Esophagus muscularis mucosa (tissue), 4 donors: ENCODE measurements around the gene MFAP5. TPM values are rescaled to one million over a fixed set of nuclear protein-coding genes. Genes with fewer than 3 reads are reported as not detected.

ENCODE experiments used
- DNase-seq: peaks from one replicate; pipeline ENCODE4 v3.0.0-alpha.2; 2017; ENCODE audit errors: extremely low spot score
- H3K27ac ChIP-seq, 4 donors: fragments of 200-600 bp; sonication (generic); replicated peaks in 1 of 4; 1 replicate in 3 of 4; 2 replicates in 1 of 4; pipeline ENCODE4 v1.5.1; 2016 to 2019; ENCODE audit warnings: mild to moderate bottlenecking in 1 of 4
- H3K27me3 ChIP-seq, 4 donors: fragments of 200-600 bp; sonication (generic); one replicate each; pipeline versions ENCODE4 v1.5.1 to v1.6.0; 2016 to 2019
- H3K36me3 ChIP-seq, 4 donors: fragments of 200-600 bp; sonication (generic); one replicate each; pipeline ENCODE4 v1.5.1; 2016 to 2019
- H3K4me1 ChIP-seq, 4 donors: fragments of 200-600 bp; sonication (generic); one replicate each; pipeline ENCODE4 v1.5.1; 2016 to 2019
- H3K4me3 ChIP-seq, 4 donors: fragments of 200-600 bp; sonication (generic); 1 replicate in 2 of 4; 2 replicates in 2 of 4; pipeline ENCODE4 v1.5.1; 2016 to 2019; ENCODE audit warnings: mild to moderate bottlenecking in 4 of 4, moderate library complexity in 1 of 4
- H3K9me3 ChIP-seq, 4 donors: fragments of 200-600 bp; sonication (generic); 1 replicate in 3 of 4; 2 replicates in 1 of 4; pipeline ENCODE4 v1.5.1; 2016 to 2019
- CTCF ChIP-seq, 3 experiments: fragments of 200-600 bp in 2 of 3; fragments of 450-650 bp in 1 of 3; sonication (generic) in 2 of 3; IDR thresholded peaks; one replicate each; pipeline ENCODE4 v1.5.1; 2017 to 2019; ENCODE audit warnings: antibody characterized with exemption in 3 of 3, mild to moderate bottlenecking in 2 of 3, moderate library complexity in 1 of 3
- EP300 ChIP-seq: sonication (generic); formaldehyde crosslinking; IDR thresholded peaks from one replicate; pipeline ENCODE4 v1.6.1; 2017; ENCODE audit warnings: antibody characterized with exemption
- POLR2A ChIP-seq: fragments of 450-650 bp; IDR thresholded peaks from one replicate; pipeline ENCODE4 v1.6.1; 2017; ENCODE audit warnings: antibody characterized with exemption, moderate library complexity, mild to moderate bottlenecking, low read depth
- POLR2AphosphoS5 ChIP-seq, 2 donors: sonication (generic); formaldehyde crosslinking; IDR thresholded peaks; one replicate each; pipeline ENCODE4 v1.6.1; 2017; ENCODE audit warnings: antibody characterized with exemption in 2 of 2
- WGBS: methylation state at CpG from one replicate; pipeline ENCODE4 v1.1.5; 2018; 5-methylcytosine and 5-hydroxymethylcytosine counted together
- intact Hi-C: fragments of 100-400 bp; cut with DNase I; formaldehyde crosslinking; loops from one replicate; pipeline ENCODE4 v1.15.1; 2023
- total RNA-seq, 4 donors: library from RNA; depleted of rRNA; stranded (reverse); fragments of >200 nt; gene quantifications; one replicate each; pipeline versions ENCODE4 v1.1.0 to v1.2.1, GENCODE V29; 2016

Gene MFAP5
- total RNA-seq, 4 donors from 2014 or later = 94.7 to 252 (median 177) TPM

GRCh38 chr12:8661751-8662150 lies 875 bp downstream of the MFAP5 start:
- peak overlapping the region; percentile 26 to 45 (median 32) for H3K4me3 ChIP-seq
- peaks cover 0 to 4% (median 0%) of the 10 kb centered on the region in 4 donors for H3K4me1 ChIP-seq
- WGBS = 64% methylated on average over 3 of the region's 3 CpGs
- TF ChIP-seq CTCF (IDR thresholded peaks at IDR 0.05) (no peak), POLR2A (no peak), EP300 (no peak), POLR2AphosphoS5 (IDR thresholded peaks at IDR 0.05) (no peak)
- H3K27me3 ChIP-seq = no peaks in the 10 kb centered on the region
- no peaks in the 10 kb centered on the region for H3K9me3 ChIP-seq
- no peaks in the 10 kb centered on the region for H3K36me3 ChIP-seq
- DNase-seq = no peak
- intact Hi-C loops = no loop called here
- H3K27ac ChIP-seq = peak overlapping the region; percentile 30 to 67 (median 42)

GRCh38 chr12:8661016-8661415 lies 1.6 kb downstream of the MFAP5 start:
- intact Hi-C loops = no loop called here
- Histone ChIP-seq H3K36me3 (no peaks in the 10 kb centered on the region), H3K4me1 (peaks cover 0 to 4% (median 0%) of the 10 kb centered on the region in 4 donors), H3K4me3 (peak overlapping the region in 2 of 4 donors; percentile 37 to 45), H3K9me3 (no peaks in the 10 kb centered on the region), H3K27me3 (no peaks in the 10 kb centered on the region), H3K27ac (peak overlapping the region in 1 of 4 donors; percentile 13)
- no peak for DNase-seq
- 69% methylated on average over 3 of the region's 3 CpGs for WGBS
- TF ChIP-seq POLR2AphosphoS5 (IDR thresholded peaks at IDR 0.05) = no peak
- TF ChIP-seq POLR2A = no peak
- TF ChIP-seq EP300 = no peak
- TF ChIP-seq CTCF (IDR thresholded peaks at IDR 0.05) = no peak

GRCh38 chr12:8658346-8658745 lies 4.3 kb downstream of the MFAP5 start:
- H3K27ac ChIP-seq = no peak overlapping the region
- H3K4me1 ChIP-seq = no peaks in the 10 kb centered on the region
- 38% methylated on average over 1 of the region's 1 CpG for WGBS
- H3K36me3 ChIP-seq = no peaks in the 10 kb centered on the region
- no peak for TF ChIP-seq EP300
- no peak for TF ChIP-seq CTCF (IDR thresholded peaks at IDR 0.05)
- TF ChIP-seq POLR2AphosphoS5 (IDR thresholded peaks at IDR 0.05) = no peak
- TF ChIP-seq POLR2A = no peak
- no peaks in the 10 kb centered on the region for H3K9me3 ChIP-seq
- no peaks in the 10 kb centered on the region for H3K27me3 ChIP-seq
- no peak overlapping the region for H3K4me3 ChIP-seq
- intact Hi-C loops = no loop called here
- no peak for DNase-seq

GRCh38 chr12:8655421-8655820 lies 7.2 kb downstream of the MFAP5 start:
- TF ChIP-seq EP300 (no peak), POLR2A (no peak), POLR2AphosphoS5 (IDR thresholded peaks at IDR 0.05) (no peak), CTCF (IDR thresholded peaks at IDR 0.05) (no peak)
- DNase-seq = no peak
- Histone ChIP-seq H3K36me3 (no peaks in the 10 kb centered on the region), H3K4me1 (no peaks in the 10 kb centered on the region), H3K9me3 (no peaks in the 10 kb centered on the region), H3K27me3 (no peaks in the 10 kb centered on the region), H3K27ac (no peak overlapping the region), H3K4me3 (no peak overlapping the region)
- intact Hi-C loops = no loop called here
- WGBS = 75% methylated on average over 6 of the region's 6 CpGs

- Histone ChIP-seq H3K4me1 (no peaks in the 10 kb centered on the region), H3K27me3 (no peaks in the 10 kb centered on the region), H3K27ac (no peak overlapping the region), H3K36me3 (no peaks in the 10 kb centered on the region), H3K4me3 (no peak overlapping the region), H3K9me3 (no peaks in the 10 kb centered on the region)
- 93% methylated on average over 8 of the region's 8 CpGs for WGBS
- intact Hi-C loops = no loop called here
- TF ChIP-seq EP300 = no peak
- DNase-seq = no peak
Observed at GRCh38 chr12:8648576-8649205, 13.9 kb downstream of the MFAP5 start.
